ENCODE data around the gene CORO1C.
A peak's percentile ranks its signal among the peaks of the same experiment; 100 is the strongest.

Gene CORO1C

GRCh38 chr12:108696111-108696995 lies 35.0 kb downstream of the CORO1C start:
- DNase-seq, result no peak

GRCh38 chr12:108694812-108695278 lies 36.5 kb downstream of the CORO1C start:
- no peak for DNase-seq

GRCh38 chr12:108693751-108694150 lies 37.6 kb downstream of the CORO1C start:
- no peak for DNase-seq

- no peak for DNase-seq
These were observed 38.1 kb downstream of the CORO1C start for GRCh38 chr12:108693186-108693730.

- no peak for DNase-seq
These were observed 39.1 kb downstream of the CORO1C start for GRCh38 chr12:108691998-108692808.

GRCh38 chr12:108691175-108691997 lies 39.9 kb downstream of the CORO1C start:
- DNase-seq, result peak; percentile 89

- DNase-seq, result no peak
These were observed 40.7 kb downstream of the CORO1C start for GRCh38 chr12:108690542-108691174.

GRCh38 chr12:108690191-108690518 lies 41.2 kb downstream of the CORO1C start:
- DNase-seq, result no peak

- DNase-seq, result peak; percentile 67
These were observed 41.8 kb downstream of the CORO1C start for GRCh38 chr12:108689314-108690190.

GRCh38 chr12:108686780-108687179 lies 44.5 kb downstream of the CORO1C start:
- no peak for DNase-seq

- DNase-seq, result no peak
These were observed 45.7 kb downstream of the CORO1C start for GRCh38 chr12:108685469-108686260.

GRCh38 chr12:108683906-108684556 lies 47.3 kb downstream of the CORO1C start:
- DNase-seq, result no peak

- DNase-seq, result no peak
These were observed 50.0 kb downstream of the CORO1C start for GRCh38 chr12:108681317-108681716.

GRCh38 chr12:108679106-108679681 lies 52.1 kb downstream of the CORO1C start:
- DNase-seq, result no peak

- DNase-seq, result no peak
These were observed 53.1 kb downstream of the CORO1C start for GRCh38 chr12:108678104-108678730.

- no peak for DNase-seq
These were observed 53.9 kb downstream of the CORO1C start for GRCh38 chr12:108677381-108677780.

- no peak for DNase-seq
These were observed 54.6 kb downstream of the CORO1C start for GRCh38 chr12:108676707-108677106.

GRCh38 chr12:108675792-108676191 lies 55.5 kb downstream of the CORO1C start:
- DNase-seq, result no peak

GRCh38 chr12:108672054-108672453 lies 59.3 kb downstream of the CORO1C start:
- no peak for DNase-seq

All from activated effector memory CD4-positive, alpha-beta T cell treated with anti-CD3 and anti-CD28 coated beads, Interleukin-2, amount 50 U/mL, for 16 hours (primary cell).